ENCODE measurements around the gene MAGOHB. TPM values are rescaled to one million over a fixed set of nuclear protein-coding genes. Genes with fewer than 3 reads are reported as not detected.

Gene MAGOHB
- total RNA-seq, 4 donors from 2014 or later = 10.0 to 14.2 (median 11.3) TPM

DNA sequence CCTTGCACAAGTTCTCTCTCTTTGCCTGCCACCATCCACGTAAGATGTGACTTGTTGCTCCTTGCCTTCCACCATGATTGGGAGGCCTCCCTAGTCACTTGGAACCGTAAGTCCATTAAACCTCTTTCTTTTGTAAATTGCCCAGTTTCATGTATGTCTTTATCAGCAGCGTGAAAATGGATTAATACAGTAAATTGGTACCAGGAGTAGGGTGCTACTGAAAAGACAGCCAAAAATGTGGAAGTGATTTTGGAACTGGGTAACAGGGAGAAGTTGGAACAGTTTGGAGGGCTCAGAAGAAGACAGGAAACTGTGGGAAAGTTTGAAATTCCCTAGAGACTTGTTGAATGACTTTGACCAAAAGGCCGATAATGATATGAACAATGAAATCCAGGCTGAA lies 32.5 kb upstream of the MAGOHB start:
- Histone ChIP-seq H3K4me3 (no peak overlapping the region), H3K9me3 (peaks cover 0 to 15% (median 13%) of the 10 kb centered on the region in 4 donors), H3K27me3 (no peaks in the 10 kb centered on the region), H3K27ac (replicated peaks in 1 of 4) (no peak overlapping the region), H3K4me1 (no peaks in the 10 kb centered on the region), H3K36me3 (no peaks in the 10 kb centered on the region)
- 50% methylated on average over 4 of the region's 4 CpGs for WGBS
- no peak for DNase-seq (ENCODE audit: extremely low spot score)
- intact Hi-C loops (cut with DNase I) = no loop called here
- TF ChIP-seq POLR2A (IDR thresholded peaks at IDR 0.05; ENCODE audit: low read depth) = no peak
- TF ChIP-seq EP300 (IDR thresholded peaks at IDR 0.05) = no peak
- TF ChIP-seq POLR2AphosphoS5 (IDR thresholded peaks at IDR 0.05) = no peak
- TF ChIP-seq, protein P1, sequence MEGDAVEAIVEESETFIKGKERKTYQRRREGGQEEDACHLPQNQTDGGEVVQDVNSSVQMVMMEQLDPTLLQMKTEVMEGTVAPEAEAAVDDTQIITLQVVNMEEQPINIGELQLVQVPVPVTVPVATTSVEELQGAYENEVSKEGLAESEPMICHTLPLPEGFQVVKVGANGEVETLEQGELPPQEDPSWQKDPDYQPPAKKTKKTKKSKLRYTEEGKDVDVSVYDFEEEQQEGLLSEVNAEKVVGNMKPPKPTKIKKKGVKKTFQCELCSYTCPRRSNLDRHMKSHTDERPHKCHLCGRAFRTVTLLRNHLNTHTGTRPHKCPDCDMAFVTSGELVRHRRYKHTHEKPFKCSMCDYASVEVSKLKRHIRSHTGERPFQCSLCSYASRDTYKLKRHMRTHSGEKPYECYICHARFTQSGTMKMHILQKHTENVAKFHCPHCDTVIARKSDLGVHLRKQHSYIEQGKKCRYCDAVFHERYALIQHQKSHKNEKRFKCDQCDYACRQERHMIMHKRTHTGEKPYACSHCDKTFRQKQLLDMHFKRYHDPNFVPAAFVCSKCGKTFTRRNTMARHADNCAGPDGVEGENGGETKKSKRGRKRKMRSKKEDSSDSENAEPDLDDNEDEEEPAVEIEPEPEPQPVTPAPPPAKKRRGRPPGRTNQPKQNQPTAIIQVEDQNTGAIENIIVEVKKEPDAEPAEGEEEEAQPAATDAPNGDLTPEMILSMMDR (IDR thresholded peaks at IDR 0.05) = no peak

DNA sequence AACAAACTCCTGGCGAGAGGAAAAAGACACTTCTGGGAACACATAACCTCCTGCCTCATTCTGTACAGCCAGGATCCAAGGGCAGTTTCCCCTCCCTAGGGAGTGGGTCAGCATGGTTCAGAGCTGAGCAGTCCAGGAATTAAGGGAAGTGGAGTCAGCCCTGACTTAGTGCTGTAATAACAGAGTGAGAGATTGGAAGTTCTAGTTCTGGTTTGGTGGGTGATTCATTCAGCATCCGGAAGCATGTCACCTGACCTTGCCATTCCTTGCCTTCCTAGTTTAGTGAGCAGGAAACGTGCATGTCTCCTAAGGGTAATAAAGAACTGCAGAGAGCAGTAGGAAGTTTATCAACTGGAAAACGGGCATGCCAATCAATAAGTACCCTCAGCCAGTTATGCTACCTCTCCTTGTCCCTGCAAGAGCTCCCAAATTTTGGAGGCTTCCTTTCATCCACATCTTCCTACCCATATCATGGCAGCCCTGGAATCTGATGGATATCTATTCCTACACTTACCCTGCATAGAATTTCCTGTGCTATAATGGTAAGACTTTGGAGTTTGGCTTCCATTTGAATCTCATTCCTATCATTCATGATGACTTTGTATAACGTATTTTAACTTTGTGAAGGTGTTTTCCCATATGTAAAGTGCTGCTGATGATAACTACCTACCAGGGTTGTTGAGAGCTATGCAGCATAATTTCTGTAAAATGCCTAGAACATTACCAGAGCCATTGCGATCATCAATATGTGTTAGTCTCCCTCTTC lies 28.5 kb upstream of the MAGOHB start:
- DNase-seq (ENCODE audit: extremely low spot score) = no peak
- intact Hi-C loops (cut with DNase I) = no loop called here
- H3K36me3 ChIP-seq = no peaks in the 10 kb centered on the region
- H3K4me1 ChIP-seq = no peaks in the 10 kb centered on the region
- H3K27me3 ChIP-seq = no peaks in the 10 kb centered on the region
- no peak overlapping the region for H3K4me3 ChIP-seq
- TF ChIP-seq EP300 (IDR thresholded peaks at IDR 0.05) (no peak), POLR2AphosphoS5 (IDR thresholded peaks at IDR 0.05) (peak in 1 of 2 donors; percentile 12)
- WGBS = 62% methylated on average over 6 of the region's 6 CpGs
- H3K9me3 ChIP-seq = peaks cover 0 to 13% (median 11%) of the 10 kb centered on the region in 4 donors
- no peak overlapping the region for H3K27ac ChIP-seq (replicated peaks in 1 of 4)

DNA sequence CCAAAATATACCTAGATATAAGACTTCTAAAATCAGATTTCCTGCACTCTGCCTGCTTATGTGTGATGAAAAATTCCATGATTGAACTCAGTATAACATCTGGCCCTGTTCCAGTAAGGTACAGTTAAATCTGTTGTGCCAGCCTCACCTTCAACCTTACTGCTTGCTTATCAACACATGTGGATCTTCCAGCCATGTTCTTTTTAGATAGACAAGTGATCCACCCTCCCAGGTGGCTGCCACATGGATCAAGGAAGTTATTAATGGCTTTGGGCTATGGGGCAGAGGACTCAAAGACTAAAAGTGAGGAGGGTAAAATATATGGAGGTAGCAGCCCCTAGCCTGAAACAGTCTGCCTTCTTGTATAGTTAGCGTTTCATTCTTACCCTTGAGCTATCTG lies 25.3 kb upstream of the MAGOHB start:
- no peak overlapping the region for H3K4me3 ChIP-seq
- no peak overlapping the region for H3K27ac ChIP-seq (replicated peaks in 1 of 4)
- no peak for DNase-seq (ENCODE audit: extremely low spot score)
- intact Hi-C loops (cut with DNase I) = no loop called here
- WGBS = 86% methylated on average over 1 of the region's 1 CpG
- no peaks in the 10 kb centered on the region for H3K4me1 ChIP-seq
- H3K9me3 ChIP-seq = no peaks in the 10 kb centered on the region
- H3K36me3 ChIP-seq = no peaks in the 10 kb centered on the region
- no peaks in the 10 kb centered on the region for H3K27me3 ChIP-seq
- no peak for TF ChIP-seq POLR2AphosphoS5 (IDR thresholded peaks at IDR 0.05)
- no peak for TF ChIP-seq EP300 (IDR thresholded peaks at IDR 0.05)
- TF ChIP-seq, protein P1 (IDR thresholded peaks at IDR 0.05) = no peak
- TF ChIP-seq POLR2A (IDR thresholded peaks at IDR 0.05; ENCODE audit: low read depth) = no peak

DNA sequence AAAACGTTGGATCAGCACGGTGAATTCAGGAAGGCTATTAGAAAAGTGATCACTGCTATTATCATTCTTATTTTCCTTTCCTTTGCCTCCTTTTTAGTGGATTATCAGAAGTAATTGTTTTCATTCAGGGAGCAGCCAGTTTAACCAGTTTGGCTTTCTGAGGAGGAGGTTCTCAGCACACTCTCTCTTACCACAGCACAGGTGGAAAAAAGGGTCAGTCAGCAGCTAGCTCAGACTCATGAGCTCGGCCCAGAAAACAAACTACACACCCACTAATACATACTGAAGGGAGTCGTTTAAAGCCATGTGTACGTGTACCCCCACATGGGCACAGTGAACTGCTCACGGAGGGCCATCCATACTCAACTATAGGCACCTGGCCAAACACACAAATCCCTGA lies 23.2 kb upstream of the MAGOHB start:
- DNase-seq (ENCODE audit: extremely low spot score) = no peak
- Histone ChIP-seq H3K27ac (replicated peaks in 1 of 4) (no peak overlapping the region), H3K27me3 (no peaks in the 10 kb centered on the region), H3K36me3 (no peaks in the 10 kb centered on the region), H3K9me3 (no peaks in the 10 kb centered on the region), H3K4me1 (no peaks in the 10 kb centered on the region), H3K4me3 (no peak overlapping the region)
- TF ChIP-seq POLR2A (IDR thresholded peaks at IDR 0.05; ENCODE audit: low read depth) (no peak), POLR2AphosphoS5 (IDR thresholded peaks at IDR 0.05) (no peak), EP300 (IDR thresholded peaks at IDR 0.05) (no peak)
- TF ChIP-seq, protein P1 (IDR thresholded peaks at IDR 0.05) = no peak
- intact Hi-C loops (cut with DNase I) = no loop called here
- WGBS = 59% methylated on average over 6 of the region's 6 CpGs

DNA sequence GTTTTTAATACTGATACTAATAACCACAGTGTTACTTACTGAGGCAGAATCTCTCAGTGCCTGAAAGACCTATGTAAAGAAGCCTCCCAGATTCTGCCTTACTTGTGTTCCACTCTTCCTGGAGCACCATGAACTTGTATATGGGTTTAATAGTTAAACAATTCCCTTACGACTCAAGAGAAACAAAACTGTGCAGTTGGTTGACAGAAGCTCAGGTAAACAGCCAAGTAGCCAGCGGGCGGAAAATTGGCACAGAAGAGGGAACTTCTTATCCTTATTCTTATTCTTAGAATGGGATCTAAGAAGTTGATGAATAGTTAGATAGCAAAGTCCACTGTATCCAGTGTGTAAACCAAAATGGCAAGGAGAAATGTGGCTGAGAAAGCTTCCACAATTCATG lies 22.7 kb upstream of the MAGOHB start:
- H3K27me3 ChIP-seq = no peaks in the 10 kb centered on the region
- H3K27ac ChIP-seq (replicated peaks in 1 of 4) = no peak overlapping the region
- DNase-seq (ENCODE audit: extremely low spot score) = no peak
- intact Hi-C loops (cut with DNase I) = no loop called here
- H3K4me1 ChIP-seq = no peaks in the 10 kb centered on the region
- H3K4me3 ChIP-seq = no peak overlapping the region
- H3K36me3 ChIP-seq = no peaks in the 10 kb centered on the region
- H3K9me3 ChIP-seq = no peaks in the 10 kb centered on the region
- TF ChIP-seq POLR2A (IDR thresholded peaks at IDR 0.05; ENCODE audit: low read depth) (no peak), POLR2AphosphoS5 (IDR thresholded peaks at IDR 0.05) (no peak), EP300 (IDR thresholded peaks at IDR 0.05) (no peak)
- TF ChIP-seq, protein P1 (IDR thresholded peaks at IDR 0.05) = no peak
- WGBS = 78% methylated on average over 3 of the region's 3 CpGs

All from esophagus muscularis mucosa (tissue), 4 donors.